Body of pancreas (tissue), 4 donors: ENCODE measurements around the gene RBMS3.

ENCODE experiments used
- POLR2A ChIP-seq, 3 donors: fragments of 450-650 bp; IDR thresholded peaks; one replicate each; pipeline ENCODE4 v1.6.1; 2016; ENCODE audit warnings: antibody characterized with exemption in 3 of 3, mild to moderate bottlenecking in 2 of 3
- TF ChIP-seq, protein P1 (sequence below), 7 experiments: fragments of 450-650 bp in 4 of 7; fragments of 200-600 bp in 3 of 7; sonication (generic) in 3 of 7; IDR thresholded peaks; one replicate each; pipeline ENCODE4 v1.5.1; 2016 to 2019; ENCODE audit warnings: antibody characterized with exemption in 7 of 7

DNA sequence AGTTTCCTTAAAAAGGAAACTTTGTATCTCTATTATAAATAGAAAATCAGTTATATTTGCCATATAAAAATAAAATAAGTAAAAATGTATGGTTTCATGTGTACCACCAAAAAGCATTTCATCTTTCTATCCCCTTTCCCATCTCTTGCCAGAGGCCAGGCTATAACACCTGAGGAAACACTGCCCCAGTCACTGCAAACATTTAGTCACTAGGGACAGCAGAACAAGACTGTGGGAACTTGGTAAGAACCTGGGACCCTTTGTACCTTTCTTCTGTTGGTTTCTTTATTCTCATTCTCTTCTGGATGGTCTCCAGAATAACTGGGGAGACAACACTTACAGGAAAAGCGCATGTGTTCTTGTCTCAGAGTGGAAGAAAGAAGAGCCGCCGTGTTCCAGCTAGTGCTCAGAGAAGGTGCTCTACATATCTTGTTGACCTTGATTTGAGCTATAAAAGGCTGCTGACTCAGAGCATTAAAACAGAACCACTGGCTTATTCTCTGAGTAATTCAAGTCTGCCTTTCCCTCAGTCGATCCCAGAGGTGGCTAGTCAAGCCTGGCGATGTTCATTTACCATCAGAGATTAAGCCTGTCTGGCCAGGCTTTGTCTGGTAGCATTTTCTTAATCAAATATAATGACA lies 361.6 kb downstream of the RBMS3 start:
- TF ChIP-seq, protein P1, sequence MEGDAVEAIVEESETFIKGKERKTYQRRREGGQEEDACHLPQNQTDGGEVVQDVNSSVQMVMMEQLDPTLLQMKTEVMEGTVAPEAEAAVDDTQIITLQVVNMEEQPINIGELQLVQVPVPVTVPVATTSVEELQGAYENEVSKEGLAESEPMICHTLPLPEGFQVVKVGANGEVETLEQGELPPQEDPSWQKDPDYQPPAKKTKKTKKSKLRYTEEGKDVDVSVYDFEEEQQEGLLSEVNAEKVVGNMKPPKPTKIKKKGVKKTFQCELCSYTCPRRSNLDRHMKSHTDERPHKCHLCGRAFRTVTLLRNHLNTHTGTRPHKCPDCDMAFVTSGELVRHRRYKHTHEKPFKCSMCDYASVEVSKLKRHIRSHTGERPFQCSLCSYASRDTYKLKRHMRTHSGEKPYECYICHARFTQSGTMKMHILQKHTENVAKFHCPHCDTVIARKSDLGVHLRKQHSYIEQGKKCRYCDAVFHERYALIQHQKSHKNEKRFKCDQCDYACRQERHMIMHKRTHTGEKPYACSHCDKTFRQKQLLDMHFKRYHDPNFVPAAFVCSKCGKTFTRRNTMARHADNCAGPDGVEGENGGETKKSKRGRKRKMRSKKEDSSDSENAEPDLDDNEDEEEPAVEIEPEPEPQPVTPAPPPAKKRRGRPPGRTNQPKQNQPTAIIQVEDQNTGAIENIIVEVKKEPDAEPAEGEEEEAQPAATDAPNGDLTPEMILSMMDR (IDR thresholded peaks at IDR 0.05): no peak
- TF ChIP-seq POLR2A (IDR thresholded peaks at IDR 0.05): no peak
